ENCODE results near the gene SEH1L.

Gene SEH1L

DNA sequence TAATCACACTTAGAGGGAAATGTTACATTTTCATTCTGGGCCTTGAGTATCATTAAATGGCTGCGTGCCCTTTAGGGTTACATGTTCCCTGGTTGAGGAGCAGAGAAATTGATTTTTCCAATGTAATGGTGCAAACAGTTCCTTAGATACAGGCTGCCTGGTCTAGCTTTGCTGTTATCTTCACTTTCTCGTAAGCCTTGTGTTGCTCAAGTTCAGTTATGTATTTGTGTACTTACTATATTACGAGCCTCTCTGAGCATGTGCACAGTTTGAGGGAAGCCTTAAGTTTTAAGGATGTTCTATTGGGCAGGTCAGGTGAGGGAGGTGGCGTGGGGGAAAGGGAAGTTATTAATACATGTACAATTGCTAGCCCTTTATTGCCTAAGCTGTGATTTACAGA lies 67.0 kb downstream of the SEH1L start:
- Histone ChIP-seq H3K79me2 (ENCODE audit: low read length) (no peaks in the 10 kb centered on the region), H4K20me1 (ENCODE audit: insufficient read depth, low read length) (no peaks in the 10 kb centered on the region), H3K4me3 (ENCODE audit: low read length) (no peak overlapping the region), H3K27ac (ENCODE audit: low read length) (no peak overlapping the region), H3K36me3 (replicated peaks; ENCODE audit: low read depth, low read length) (peaks cover 69% of the 10 kb centered on the region), H3K9me3 (ENCODE audit: insufficient read depth, low read length) (no peaks in the 10 kb centered on the region), H3K9ac (ENCODE audit: low read length) (no peak overlapping the region), H3K4me1 (ENCODE audit: low read length) (peaks cover 8% of the 10 kb centered on the region), H2AFZ (ENCODE audit: low read depth, low read length) (no peak overlapping the region), H3K27me3 (ENCODE audit: low read depth, low read length) (no peaks in the 10 kb centered on the region), H3K4me2 (ENCODE audit: low read length) (no peak overlapping the region)
- TF ChIP-seq, protein P1, sequence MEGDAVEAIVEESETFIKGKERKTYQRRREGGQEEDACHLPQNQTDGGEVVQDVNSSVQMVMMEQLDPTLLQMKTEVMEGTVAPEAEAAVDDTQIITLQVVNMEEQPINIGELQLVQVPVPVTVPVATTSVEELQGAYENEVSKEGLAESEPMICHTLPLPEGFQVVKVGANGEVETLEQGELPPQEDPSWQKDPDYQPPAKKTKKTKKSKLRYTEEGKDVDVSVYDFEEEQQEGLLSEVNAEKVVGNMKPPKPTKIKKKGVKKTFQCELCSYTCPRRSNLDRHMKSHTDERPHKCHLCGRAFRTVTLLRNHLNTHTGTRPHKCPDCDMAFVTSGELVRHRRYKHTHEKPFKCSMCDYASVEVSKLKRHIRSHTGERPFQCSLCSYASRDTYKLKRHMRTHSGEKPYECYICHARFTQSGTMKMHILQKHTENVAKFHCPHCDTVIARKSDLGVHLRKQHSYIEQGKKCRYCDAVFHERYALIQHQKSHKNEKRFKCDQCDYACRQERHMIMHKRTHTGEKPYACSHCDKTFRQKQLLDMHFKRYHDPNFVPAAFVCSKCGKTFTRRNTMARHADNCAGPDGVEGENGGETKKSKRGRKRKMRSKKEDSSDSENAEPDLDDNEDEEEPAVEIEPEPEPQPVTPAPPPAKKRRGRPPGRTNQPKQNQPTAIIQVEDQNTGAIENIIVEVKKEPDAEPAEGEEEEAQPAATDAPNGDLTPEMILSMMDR (IDR thresholded peaks at IDR 0.05; ENCODE audit: low read depth, low read length), result no peak
- TF ChIP-seq EZH2phosphoT487 (IDR thresholded peaks at IDR 0.05; ENCODE audit: low read depth), result no peak

- Histone ChIP-seq H3K4me1 (ENCODE audit: low read length) (peaks cover 10% of the 10 kb centered on the region), H2AFZ (ENCODE audit: low read depth, low read length) (no peak overlapping the region), H3K4me3 (ENCODE audit: low read length) (no peak overlapping the region), H3K4me2 (ENCODE audit: low read length) (no peak overlapping the region), H3K9me3 (ENCODE audit: insufficient read depth, low read length) (no peaks in the 10 kb centered on the region), H3K36me3 (replicated peaks; ENCODE audit: low read depth, low read length) (peaks cover 83% of the 10 kb centered on the region), H3K27ac (ENCODE audit: low read length) (no peak overlapping the region), H3K79me2 (ENCODE audit: low read length) (peaks cover 11% of the 10 kb centered on the region), H3K9ac (ENCODE audit: low read length) (no peak overlapping the region), H4K20me1 (ENCODE audit: insufficient read depth, low read length) (no peaks in the 10 kb centered on the region), H3K27me3 (ENCODE audit: low read depth, low read length) (no peaks in the 10 kb centered on the region)
- TF ChIP-seq, protein P1 (IDR thresholded peaks at IDR 0.05; ENCODE audit: low read depth, low read length), result no peak
- no peak for TF ChIP-seq EZH2phosphoT487 (IDR thresholded peaks at IDR 0.05; ENCODE audit: low read depth)
Measured at GRCh38 chr18:13017247-13017875, 69.5 kb downstream of the SEH1L start.

DNA sequence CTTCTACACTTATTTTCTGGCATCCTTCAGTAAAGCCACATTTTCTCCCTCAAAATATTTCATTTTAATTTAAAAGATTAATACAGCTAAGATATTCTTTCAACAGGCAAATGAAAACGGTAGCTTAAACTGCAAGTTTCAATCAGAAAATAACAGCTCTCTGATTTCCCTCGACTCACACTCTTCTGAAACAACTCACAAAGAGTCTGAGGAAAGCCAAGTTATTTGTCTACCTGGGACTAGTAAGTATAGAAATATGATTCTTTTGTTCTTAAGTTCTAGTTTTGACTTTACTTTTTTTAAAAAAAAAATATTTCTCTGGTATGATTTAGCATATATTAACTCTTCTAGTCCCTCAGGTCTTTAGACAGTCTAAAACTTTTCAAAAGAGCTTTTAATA lies 70.6 kb downstream of the SEH1L start:
- Histone ChIP-seq H3K79me2 (ENCODE audit: low read length) (peaks cover 21% of the 10 kb centered on the region), H3K27me3 (ENCODE audit: low read depth, low read length) (no peaks in the 10 kb centered on the region), H3K36me3 (replicated peaks; ENCODE audit: low read depth, low read length) (peaks cover 81% of the 10 kb centered on the region), H2AFZ (ENCODE audit: low read depth, low read length) (no peak overlapping the region), H3K4me3 (ENCODE audit: low read length) (no peak overlapping the region), H3K9ac (ENCODE audit: low read length) (no peak overlapping the region), H4K20me1 (ENCODE audit: insufficient read depth, low read length) (no peaks in the 10 kb centered on the region), H3K9me3 (ENCODE audit: insufficient read depth, low read length) (no peaks in the 10 kb centered on the region), H3K27ac (ENCODE audit: low read length) (no peak overlapping the region), H3K4me1 (ENCODE audit: low read length) (peaks cover 10% of the 10 kb centered on the region), H3K4me2 (ENCODE audit: low read length) (no peak overlapping the region)
- TF ChIP-seq, protein P1 (IDR thresholded peaks at IDR 0.05; ENCODE audit: low read depth, low read length), result no peak
- TF ChIP-seq EZH2phosphoT487 (IDR thresholded peaks at IDR 0.05; ENCODE audit: low read depth), result no peak

DNA sequence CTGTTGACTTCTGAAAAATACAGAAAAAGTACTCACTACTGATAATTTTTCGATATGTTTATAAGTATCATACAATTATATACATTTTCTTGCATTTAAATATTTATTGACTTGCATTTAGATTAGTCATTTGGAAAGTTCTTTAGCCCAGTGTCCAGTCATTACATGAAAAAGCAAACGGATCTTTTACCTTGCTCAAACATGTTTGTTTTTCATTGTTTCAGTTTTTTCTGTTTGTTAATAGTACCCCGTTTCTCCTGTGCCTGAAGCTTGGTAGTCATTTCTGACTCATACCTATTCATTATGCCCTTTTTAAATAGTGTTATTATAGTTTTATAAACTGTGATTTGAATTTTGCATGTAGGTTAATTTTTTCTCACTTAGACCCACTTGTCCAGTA lies 71.5 kb downstream of the SEH1L start:
- Histone ChIP-seq H3K9me3 (ENCODE audit: insufficient read depth, low read length) (no peaks in the 10 kb centered on the region), H2AFZ (ENCODE audit: low read depth, low read length) (no peak overlapping the region), H3K79me2 (ENCODE audit: low read length) (peaks cover 29% of the 10 kb centered on the region), H3K4me1 (ENCODE audit: low read length) (peaks cover 10% of the 10 kb centered on the region), H3K4me3 (ENCODE audit: low read length) (no peak overlapping the region), H3K27ac (ENCODE audit: low read length) (no peak overlapping the region), H3K27me3 (ENCODE audit: low read depth, low read length) (no peaks in the 10 kb centered on the region), H3K4me2 (ENCODE audit: low read length) (no peak overlapping the region), H3K36me3 (replicated peaks; ENCODE audit: low read depth, low read length) (peaks cover 79% of the 10 kb centered on the region), H3K9ac (ENCODE audit: low read length) (no peak overlapping the region), H4K20me1 (ENCODE audit: insufficient read depth, low read length) (no peaks in the 10 kb centered on the region)
- TF ChIP-seq, protein P1 (IDR thresholded peaks at IDR 0.05; ENCODE audit: low read depth, low read length), result no peak
- no peak for TF ChIP-seq EZH2phosphoT487 (IDR thresholded peaks at IDR 0.05; ENCODE audit: low read depth)

All from OCI-LY3 (cell line).